ENCODE data around the gene NUP43.
"Not testable (repeated sequence)": the region's sequence is repeated elsewhere in the genome, so short reads cannot be mapped to it uniquely, and the experiment has no call there.

DNA sequence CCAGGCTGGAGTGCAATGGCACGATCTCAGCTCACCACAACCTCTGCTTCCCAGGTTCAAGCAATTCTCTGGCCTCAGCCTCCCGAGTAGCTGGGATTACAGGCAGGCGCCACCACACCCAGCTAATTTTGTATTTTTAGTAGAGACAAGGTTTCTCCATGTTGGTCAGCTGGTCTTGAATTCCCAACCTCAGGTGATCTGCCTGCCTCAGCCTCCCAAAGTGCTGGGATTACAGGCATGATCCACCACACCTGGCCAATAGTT is 7.0 kb upstream of the NUP43 start:
- TF ChIP-seq, protein P1, sequence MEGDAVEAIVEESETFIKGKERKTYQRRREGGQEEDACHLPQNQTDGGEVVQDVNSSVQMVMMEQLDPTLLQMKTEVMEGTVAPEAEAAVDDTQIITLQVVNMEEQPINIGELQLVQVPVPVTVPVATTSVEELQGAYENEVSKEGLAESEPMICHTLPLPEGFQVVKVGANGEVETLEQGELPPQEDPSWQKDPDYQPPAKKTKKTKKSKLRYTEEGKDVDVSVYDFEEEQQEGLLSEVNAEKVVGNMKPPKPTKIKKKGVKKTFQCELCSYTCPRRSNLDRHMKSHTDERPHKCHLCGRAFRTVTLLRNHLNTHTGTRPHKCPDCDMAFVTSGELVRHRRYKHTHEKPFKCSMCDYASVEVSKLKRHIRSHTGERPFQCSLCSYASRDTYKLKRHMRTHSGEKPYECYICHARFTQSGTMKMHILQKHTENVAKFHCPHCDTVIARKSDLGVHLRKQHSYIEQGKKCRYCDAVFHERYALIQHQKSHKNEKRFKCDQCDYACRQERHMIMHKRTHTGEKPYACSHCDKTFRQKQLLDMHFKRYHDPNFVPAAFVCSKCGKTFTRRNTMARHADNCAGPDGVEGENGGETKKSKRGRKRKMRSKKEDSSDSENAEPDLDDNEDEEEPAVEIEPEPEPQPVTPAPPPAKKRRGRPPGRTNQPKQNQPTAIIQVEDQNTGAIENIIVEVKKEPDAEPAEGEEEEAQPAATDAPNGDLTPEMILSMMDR (IDR thresholded peaks at IDR 0.05), result not testable (repeated sequence)
- not testable (repeated sequence) for TF ChIP-seq EZH2phosphoT487, EZH2 (IDR thresholded peaks at IDR 0.05)

All from neural progenitor cell (in vitro differentiated cells).